ENCODE results near the gene KLK12.

DNA sequence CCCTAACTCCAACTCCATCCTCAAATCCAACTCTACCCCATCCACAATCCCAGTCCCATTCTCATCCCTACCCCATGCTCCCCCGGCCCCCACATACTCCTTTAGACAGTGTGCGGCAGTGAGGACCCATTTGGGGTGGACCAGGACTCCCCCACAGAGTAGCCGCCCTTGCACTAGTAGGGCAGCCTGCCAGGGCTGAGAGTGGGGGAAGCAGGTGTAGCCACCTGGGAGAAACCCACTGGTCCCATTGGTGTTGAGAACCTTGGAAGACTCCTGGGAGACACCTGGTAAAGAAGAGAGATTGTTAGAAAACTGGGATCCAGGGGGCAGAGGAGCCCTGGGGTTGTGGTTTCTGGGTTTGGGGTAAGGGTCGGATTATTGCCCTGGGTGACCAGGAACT, 25.5 kb upstream of the KLK12 start:
- TF ChIP-seq POLR2A (IDR thresholded peaks at IDR 0.05; ENCODE audit: low read depth, low read length) (no peak), POLR2AphosphoS5 (IDR thresholded peaks at IDR 0.05; ENCODE audit: low read depth, low read length) (no peak)
